Measurements from ENCODE around the gene C21orf91. TPM values are rescaled to one million over a fixed set of nuclear protein-coding genes. Genes with fewer than 3 reads are reported as not detected.

The C21orf91 gene
- total RNA-seq, 1 experiment from 2014 or later = 49.2 TPM

DNA sequence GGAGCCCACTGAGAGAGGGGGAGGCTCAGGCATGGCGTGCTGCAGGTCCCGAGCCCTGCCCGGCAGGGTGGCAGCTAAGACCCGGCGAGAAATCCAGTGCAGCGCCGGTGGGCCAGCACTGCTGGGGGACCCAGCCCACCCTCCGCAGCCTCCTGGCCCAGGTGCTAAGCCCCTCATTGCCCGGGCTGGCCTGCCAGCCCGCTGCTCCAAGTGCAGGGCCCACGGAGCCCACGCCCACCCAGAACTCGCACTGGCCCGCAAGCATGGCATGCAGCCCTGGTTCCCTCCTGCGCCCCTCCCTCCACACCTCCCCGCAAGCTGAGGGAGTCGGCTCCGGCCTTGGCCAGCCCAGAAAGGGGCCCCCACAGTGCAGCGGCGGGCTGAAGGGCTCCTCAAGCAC, 61.5 kb downstream of the C21orf91 start:
- no peak overlapping the region for H2BK20ac ChIP-seq (ENCODE audit: low read depth, low read length, poor library complexity, severe bottlenecking)
- no peak overlapping the region for H2BK5ac ChIP-seq (ENCODE audit: insufficient read length, low read length)
- no peak overlapping the region for H2BK12ac ChIP-seq (ENCODE audit: insufficient read length, low read depth, low read length)
- no CpG with 5 or more reads among the region's 20 CpGs for WGBS (ENCODE audit: extremely low coverage, insufficient read length, low lambda C conversion rate)
- no peak overlapping the region for H4K91ac ChIP-seq (ENCODE audit: insufficient read length, low read depth, low read length)
- H3K79me1 ChIP-seq (ENCODE audit: insufficient read depth, low read depth, low read length, poor library complexity, severe bottlenecking) = no peaks in the 10 kb centered on the region
- H3K27me3 ChIP-seq (ENCODE audit: insufficient read depth, low read length) = no peaks in the 10 kb centered on the region
- no peak for TF ChIP-seq CTCF (conservative IDR thresholded peaks at IDR 0.05)
- Mint-ChIP-seq H3K27me3 (ENCODE audit: low read depth) (no peaks in the 10 kb centered on the region), H3K9me3 (peaks cover 0 to 7% of the 10 kb centered on the region in 2 experiments; a peak in 3 of 5 replicates), H3K36me3 (ENCODE audit: insufficient read depth in 1 of 3, low read depth in 3 of 3) (peaks cover 0 to 2% (median 0%) of the 10 kb centered on the region in 3 experiments; a peak in 4 of 7 replicates), H3K4me3 (no peak overlapping the region), H3K27ac (no peak overlapping the region), H3K4me1 (peaks cover 0 to 5% of the 10 kb centered on the region in 2 experiments; a peak in 2 of 4 replicates)
- no peak overlapping the region for H2AFZ ChIP-seq (ENCODE audit: low read length)
- H3K4me2 ChIP-seq (ENCODE audit: insufficient read depth, insufficient read length, low read length) = no peak overlapping the region
- no peak overlapping the region for H3K23ac ChIP-seq (ENCODE audit: insufficient read length, low read depth, low read length)
- no peaks in the 10 kb centered on the region for H3K79me2 ChIP-seq (ENCODE audit: insufficient read depth, low read length)
- no peak overlapping the region for H3K27ac ChIP-seq (ENCODE audit: insufficient read length, low read depth, low read length)
- H3T11ph ChIP-seq (ENCODE audit: low read length) = no peak overlapping the region
- H3K23me2 ChIP-seq (ENCODE audit: insufficient read length, low read depth, low read length, poor library complexity, severe bottlenecking) = no peaks in the 10 kb centered on the region
- H3K9ac ChIP-seq (ENCODE audit: extremely low read depth, insufficient read length, low read length) = no peak overlapping the region
- no peaks in the 10 kb centered on the region for H4K20me1 ChIP-seq (ENCODE audit: control insufficient read depth, insufficient read depth, insufficient read length)
- H3K56ac ChIP-seq (ENCODE audit: insufficient read length, low read depth, low read length) = no peak overlapping the region
- H3K9me3 ChIP-seq (ENCODE audit: control insufficient read depth, low read depth, low read length) = no peaks in the 10 kb centered on the region
- no peak overlapping the region for H2BK15ac ChIP-seq (ENCODE audit: low read depth, low read length)
- DNase-seq = no peak
- H4K5ac ChIP-seq (ENCODE audit: insufficient read length, low read depth, low read length) = no peak overlapping the region
- no peak overlapping the region for H4K8ac ChIP-seq (replicated peaks; ENCODE audit: insufficient read length, low read depth, low read length)
- no peak overlapping the region for H2BK120ac ChIP-seq (ENCODE audit: low read depth, low read length, poor library complexity, severe bottlenecking)
- H3K4ac ChIP-seq (ENCODE audit: low read depth, low read length) = no peak overlapping the region
- H3K14ac ChIP-seq (ENCODE audit: insufficient read depth, low read length) = no peak overlapping the region
- H3K18ac ChIP-seq (ENCODE audit: insufficient read length, low read depth, low read length) = no peak overlapping the region
- H3K4me1 ChIP-seq (ENCODE audit: insufficient read depth, low read length) = no peaks in the 10 kb centered on the region
- no peak overlapping the region for H2AK5ac ChIP-seq (ENCODE audit: insufficient read length, low read length)

Data from H9 (cell line).